Lower leg skin (tissue), 3 donors: Measurements from ENCODE around the gene ACTN4.

Experiments used
- CTCF ChIP-seq, 3 donors: fragments of 450-650 bp; IDR thresholded peaks; one replicate each; pipeline ENCODE4 v1.5.1; 2016; ENCODE audit warnings: antibody characterized with exemption in 3 of 3, mild to moderate bottlenecking in 3 of 3, moderate library complexity in 2 of 3
- POLR2A ChIP-seq, 2 donors: fragments of 450-650 bp; IDR thresholded peaks; one replicate each; pipeline ENCODE4 v1.6.1; 2016 to 2017; ENCODE audit warnings: antibody characterized with exemption in 2 of 2, mild to moderate bottlenecking in 1 of 2, moderate library complexity in 1 of 2

DNA sequence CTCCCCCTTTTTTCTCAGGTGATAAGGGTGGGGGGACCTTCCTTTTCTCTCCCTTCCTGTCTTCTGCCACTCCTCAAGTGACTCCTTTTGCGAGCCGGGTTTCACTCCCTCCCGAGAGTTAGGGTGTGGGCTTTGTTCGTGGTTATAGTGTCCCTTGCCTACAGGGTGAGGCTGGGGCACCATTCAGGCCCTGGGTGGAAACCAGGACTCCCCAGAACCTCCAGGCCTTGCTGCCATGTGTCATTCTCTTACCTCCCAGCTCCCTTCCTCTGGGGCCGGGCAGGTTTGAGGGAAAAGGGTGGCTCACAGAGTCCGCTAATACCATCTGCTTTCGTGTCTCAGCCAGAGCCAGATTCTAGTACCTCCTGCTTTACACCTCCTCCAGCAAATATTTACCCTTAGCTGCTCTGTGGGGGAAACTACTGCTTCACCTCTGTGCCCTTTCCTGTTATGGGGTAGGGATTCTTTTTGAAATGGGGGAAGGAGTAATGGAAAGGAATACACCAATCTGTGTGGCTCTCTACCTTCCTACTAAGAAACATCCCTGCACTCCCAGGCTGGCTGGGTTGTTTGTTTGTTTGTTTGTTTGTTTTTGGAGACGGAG is 2.8 kb downstream of the ACTN4 start:
- no peak for TF ChIP-seq POLR2A (IDR thresholded peaks at IDR 0.05)
- TF ChIP-seq CTCF (IDR thresholded peaks at IDR 0.05), result no peak
